NCI-H1930 (cell line): ENCODE results near the gene TSPO2.

Source experiments
- DNase-seq, 2 experiments: peaks; one replicate each; lab custom pipeline; 2025; lab: John Stamatoyannopoulos, UW

Gene TSPO2

DNA sequence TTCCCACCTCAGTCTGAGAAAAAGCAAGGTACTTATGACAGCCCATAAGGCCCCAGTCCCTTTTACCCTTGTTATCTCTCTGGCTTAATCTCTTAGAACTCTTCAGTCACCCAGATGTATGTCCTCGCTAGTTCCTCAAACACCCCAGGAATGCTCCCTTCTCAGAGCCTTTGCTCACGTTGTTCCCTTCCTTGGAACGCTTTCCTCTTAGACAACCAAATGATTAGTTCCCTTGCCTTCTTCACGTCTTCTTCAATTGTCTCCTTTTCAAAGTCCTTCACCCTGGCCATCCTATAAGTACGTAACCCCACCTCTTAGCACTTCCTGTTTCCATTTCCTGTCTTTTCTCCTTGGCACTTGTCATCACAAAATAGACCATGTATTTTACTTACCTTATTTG, 9.6 kb downstream of the TSPO2 start:
- no peak for DNase-seq

DNA sequence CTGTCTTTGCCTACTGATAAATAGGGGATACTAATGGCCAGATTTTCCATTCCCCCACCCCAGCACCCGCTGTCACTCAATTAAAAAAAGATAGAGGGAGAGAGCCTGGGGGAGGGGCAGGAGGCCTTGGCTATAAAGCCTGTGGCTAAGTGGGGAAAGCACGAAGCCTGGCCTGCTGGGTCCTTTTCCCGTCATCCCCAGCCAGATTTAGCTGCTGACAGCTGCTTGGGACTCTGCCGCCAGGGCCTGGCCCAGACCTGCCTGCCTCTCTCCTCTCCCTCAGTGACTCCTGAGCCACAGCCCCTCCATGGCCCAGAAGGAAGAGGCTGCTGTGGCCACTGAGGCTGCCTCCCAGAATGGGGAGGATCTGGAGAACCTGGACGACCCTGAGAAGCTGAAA, 10.8 kb downstream of the TSPO2 start, which contains the start of gene APOBEC2:
Gene APOBEC2, plus strand, starts transcription at position 162 of the 400 bp plus-strand sequence. Its CDS starts 146 bp downstream, at position 308.
- DNase-seq = no peak

DNA sequence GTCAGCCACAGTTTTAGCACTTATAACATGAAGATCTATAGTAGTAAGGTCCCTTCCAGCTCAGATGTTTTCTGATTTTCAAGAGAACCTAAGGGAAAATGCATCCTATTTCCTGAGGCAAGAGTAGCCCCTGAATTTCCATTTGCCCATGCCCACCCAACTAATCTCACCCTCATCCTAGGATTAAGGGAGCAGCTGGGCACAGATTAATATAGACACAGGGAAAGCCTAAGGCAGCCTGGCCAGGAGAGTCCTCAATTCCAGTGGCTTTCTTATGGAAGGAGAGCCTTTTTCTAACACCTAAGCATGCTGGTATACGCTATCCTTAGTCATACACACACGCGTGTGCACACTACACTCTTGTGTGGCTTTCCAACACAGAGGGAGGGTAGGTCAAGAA, 12.2 kb downstream of the TSPO2 start:
- no peak for DNase-seq

DNA sequence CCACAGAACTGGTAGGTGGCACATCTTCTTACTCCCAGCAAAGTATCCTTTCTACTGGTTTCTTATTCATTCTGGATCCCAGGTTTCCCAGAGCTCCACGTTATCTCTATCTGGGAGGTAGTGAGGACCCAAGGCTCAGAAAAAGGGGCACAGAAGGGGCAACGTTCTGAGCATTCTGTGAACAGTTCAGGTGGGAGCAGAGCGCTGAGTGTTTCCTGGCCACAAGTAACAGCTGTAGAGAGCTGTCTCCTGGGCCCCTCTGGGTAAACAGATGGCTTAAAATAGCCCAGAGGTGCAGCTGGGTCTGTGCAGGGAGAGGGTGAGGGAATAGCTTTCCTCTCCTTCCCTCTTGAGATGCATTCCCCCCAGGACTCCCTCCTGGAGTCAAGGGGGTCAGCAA, 12.9 kb downstream of the TSPO2 start:
- DNase-seq = no peak

GRCh38 chr6:41056768-41057490, 14.7 kb downstream of the TSPO2 start:
- no peak for DNase-seq

DNA sequence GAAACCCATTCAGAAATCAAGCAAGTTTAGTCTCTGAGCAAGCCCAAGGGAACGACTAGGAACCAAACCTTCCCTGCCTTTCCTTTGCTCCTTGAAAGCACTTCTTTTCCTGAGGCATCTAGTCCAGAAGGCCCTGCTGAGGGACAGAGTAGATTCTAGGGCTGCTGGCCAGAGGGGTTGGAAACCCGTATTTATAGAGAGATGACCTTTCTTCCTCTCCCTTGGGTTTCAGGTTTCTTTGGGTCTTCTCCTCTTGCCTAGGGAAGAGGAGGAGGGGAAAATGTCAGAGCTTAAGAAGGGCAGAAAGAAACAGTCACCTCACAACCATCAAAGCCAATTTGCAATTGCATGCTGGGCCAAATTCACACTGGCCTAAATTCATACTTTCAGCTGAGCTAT, 16.5 kb downstream of the TSPO2 start:
- DNase-seq = no peak

GRCh38 chr6:41059556-41059955, 17.3 kb downstream of the TSPO2 start:
- DNase-seq = no peak

DNA sequence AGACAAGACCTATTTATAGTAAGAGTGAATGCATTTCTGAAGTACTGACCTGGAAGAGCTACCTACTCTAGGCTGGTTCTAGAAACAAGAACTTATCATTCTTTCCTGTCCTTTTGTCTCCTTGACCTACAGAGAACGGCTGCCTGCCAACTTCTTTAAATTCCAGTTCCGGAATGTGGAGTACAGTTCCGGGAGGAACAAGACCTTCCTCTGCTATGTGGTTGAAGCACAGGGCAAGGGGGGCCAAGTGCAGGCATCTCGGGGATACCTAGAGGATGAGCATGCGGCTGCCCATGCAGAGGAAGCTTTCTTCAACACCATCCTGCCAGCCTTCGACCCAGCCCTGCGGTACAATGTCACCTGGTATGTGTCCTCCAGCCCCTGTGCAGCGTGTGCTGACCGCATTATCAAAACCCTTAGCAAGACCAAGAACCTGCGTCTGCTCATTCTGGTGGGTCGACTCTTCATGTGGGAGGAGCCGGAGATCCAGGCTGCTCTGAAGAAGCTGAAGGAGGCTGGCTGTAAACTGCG, 19.0 kb downstream of the TSPO2 start:
- no peak for DNase-seq

DNA sequence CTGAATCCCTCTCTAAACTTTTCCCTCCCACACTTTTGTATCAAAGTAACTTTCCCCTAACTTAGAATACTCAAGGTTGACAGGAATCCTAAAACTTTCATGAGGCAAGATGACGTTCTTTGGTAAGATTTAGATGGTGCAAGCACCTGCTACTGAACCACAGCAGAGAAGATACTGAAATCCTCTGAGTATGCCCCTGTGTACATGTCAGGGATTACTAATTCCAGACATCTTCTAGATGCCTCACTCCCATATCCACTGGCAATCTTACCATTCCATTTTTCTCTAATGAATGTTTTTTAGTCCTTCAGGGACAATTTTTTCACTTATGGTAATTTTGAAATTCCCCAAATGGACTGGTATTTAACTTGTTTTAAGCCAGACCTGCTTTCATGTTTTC, 19.8 kb downstream of the TSPO2 start:
- no peak for DNase-seq

DNA sequence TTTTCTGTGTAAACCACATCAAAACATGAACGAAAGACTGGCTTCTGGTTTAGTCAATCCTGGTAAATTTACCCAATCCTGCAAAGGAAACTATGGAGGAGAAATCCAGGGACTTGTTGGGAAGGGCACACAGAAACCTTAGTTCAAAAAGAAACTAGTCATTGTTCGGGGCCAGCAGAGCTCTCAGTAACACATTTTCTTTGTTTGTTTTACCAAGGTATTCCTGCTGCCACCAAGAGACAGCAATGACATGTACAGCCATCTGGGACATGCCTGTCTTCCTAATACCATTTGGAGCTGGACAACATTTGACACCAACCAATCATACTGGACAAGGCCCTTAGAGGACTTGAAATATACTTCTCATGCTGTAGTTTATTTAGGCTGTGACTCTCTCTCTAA, 21.6 kb downstream of the TSPO2 start:
- no peak for DNase-seq

DNA sequence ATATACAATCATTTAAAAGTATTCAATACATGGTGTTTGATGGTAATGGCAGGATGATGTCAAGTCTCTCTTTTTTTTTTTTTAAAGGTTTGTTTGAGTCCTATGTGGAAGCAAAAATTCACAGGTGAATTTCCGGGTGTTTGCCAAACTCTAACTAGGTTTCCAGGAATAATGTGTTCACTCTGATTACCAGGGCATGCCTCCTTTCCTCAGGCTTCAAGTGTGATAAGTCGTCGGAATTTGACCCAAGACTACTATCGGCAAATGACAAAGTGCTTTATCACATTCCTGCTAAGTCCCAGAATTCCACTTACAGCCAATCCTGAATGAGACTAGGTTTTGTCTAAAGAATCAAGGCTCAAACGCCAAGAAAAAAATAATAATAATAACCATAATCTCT, 22.6 kb downstream of the TSPO2 start:
- no peak for DNase-seq

- DNase-seq = no peak
Measured at GRCh38 chr6:41065550-41066026, 23.3 kb downstream of the TSPO2 start.

GRCh38 chr6:41066867-41067304, 24.6 kb downstream of the TSPO2 start:
- DNase-seq = peak; percentile 29 to 56

DNA sequence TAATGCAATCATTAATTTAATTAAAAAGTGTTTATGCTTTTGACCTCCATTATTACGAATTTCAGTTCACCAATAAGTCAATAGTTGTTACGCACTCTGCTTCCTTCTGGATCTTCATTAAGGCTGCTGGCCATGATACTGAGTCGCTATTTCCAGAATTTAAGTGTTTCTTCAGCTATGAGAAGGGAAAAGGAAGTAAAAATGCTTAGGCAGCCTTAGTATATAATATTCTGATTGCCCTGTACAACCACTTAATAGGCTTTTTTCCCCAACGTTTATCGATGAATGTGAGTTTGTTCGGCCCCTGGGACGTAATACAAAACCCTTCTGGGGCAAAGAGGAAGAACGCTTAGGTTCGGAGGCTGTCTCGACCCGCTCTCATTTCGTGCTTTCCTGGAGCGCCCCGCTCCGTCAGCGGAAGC, 29.2 kb downstream of the TSPO2 start:
- no peak for DNase-seq

- peak; percentile 100 for DNase-seq
Measured at GRCh38 chr6:41071923-41072835, 29.9 kb downstream of the TSPO2 start, which contains the start of gene OARD1. Gene OARD1 (minus strand): TSS chr6:41072356. CDS start chr6:41071634, 722 bp downstream.

DNA sequence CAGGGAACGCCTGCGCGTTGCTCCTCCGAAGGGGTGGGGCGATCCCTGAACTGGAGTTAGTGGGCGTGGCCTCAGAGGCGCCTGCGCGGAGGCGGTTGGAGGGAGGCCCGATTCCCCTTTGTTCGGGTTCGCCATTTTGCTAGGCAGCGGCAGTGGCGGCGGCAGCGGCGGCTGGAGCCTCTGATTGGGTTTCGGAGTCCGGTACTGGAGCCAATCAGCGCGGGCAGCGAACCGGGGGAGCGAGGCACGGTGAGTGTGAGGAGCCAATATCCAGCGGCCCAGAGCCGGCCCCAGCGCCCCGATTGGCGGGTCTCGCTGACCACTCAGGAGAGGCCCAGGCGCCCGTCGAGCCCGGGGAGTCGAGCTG, 30.6 kb downstream of the TSPO2 start, which contains the start of gene NFYA:
Gene NFYA, plus strand, starts transcription at position 139 of the 367 bp plus-strand sequence. CDS start 6,116 bp downstream, outside the sequence.
- peak in 1 of 2 experiments; percentile 100 for DNase-seq

- peak; percentile 53 to 71 for DNase-seq
Measured at GRCh38 chr6:41073203-41073967, 31.1 kb downstream of the TSPO2 start.

- DNase-seq = no peak
Measured at GRCh38 chr6:41073968-41074691, 31.9 kb downstream of the TSPO2 start.

DNA sequence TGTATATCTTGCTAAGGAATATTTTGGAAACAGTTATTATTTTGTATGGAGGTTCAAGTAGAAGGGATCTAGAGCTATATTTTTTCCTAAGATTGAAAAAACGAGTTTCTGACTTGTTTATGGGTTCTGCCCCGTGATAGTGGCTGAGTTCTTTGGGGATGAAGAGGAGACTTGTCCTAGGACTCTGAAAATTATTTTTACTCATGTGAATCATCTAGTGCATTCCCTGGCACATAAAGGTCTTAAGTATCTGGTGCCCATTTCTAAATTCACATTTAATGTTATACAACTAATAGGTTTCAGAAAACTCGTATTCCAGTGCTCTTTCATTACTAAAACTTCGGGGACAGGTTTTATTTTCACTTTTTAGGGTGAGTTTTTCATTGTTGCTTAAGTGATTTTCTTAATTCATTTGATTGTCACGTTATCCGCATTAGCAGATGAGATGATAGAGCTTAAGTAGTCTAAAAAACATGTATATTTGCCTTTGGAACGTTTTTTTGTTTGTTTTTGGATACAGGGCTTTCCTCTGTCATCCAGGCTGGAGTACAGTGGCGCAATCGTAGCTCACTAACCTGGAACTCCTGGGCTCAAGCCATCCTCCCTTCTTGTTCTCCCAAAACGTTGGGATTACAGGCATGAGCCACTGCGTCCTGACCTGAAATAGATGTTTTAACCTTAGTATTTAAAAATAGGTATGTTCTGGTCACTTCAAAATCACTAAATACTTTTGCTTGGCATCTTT, 32.6 kb downstream of the TSPO2 start:
- DNase-seq = no peak
